GM12892 (cell line): Measurements from ENCODE around the gene SYTL5.

ENCODE experiments used
- POLR2A ChIP-seq: IDR thresholded peaks from 2 replicates; pipeline ENCODE4 v1.6.1; 2011; ENCODE audit warnings: low read depth, low read length, control low read depth
- POLR2AphosphoS5 ChIP-seq: IDR thresholded peaks from 2 replicates; pipeline ENCODE4 v1.6.1; 2011; ENCODE audit warnings: low read depth, low read length, control low read depth
- TAF1 ChIP-seq: IDR thresholded peaks from 2 replicates; pipeline ENCODE4 v1.6.1; 2011; ENCODE audit warnings: low read depth, mild to moderate bottlenecking, control low read depth, low read length, borderline replicate concordance

- TF ChIP-seq POLR2AphosphoS5, result no peak
- no peak for TF ChIP-seq POLR2A
- no peak for TF ChIP-seq TAF1
Observed at GRCh38 chrX:38041237-38041636, 34.9 kb downstream of the SYTL5 start.
